Small intestine (tissue), 7 donors: ENCODE results near the gene NDST3. TPM values are rescaled to one million over a fixed set of nuclear protein-coding genes. Genes with fewer than 3 reads are reported as not detected.
"Not testable (repeated sequence)": the region's sequence is repeated elsewhere in the genome, so short reads cannot be mapped to it uniquely, and the experiment has no call there.

Experiments
- DNase-seq, 2 donors: peaks; one replicate each; pipeline versions ENCODE4 v3.0.0 to v3.0.0-alpha.2; 2013
- FAIRE-seq: peaks from 2 replicates; lab custom pipeline; 2012; peaks lifted over from hg19 to GRCh38; lab: Jason Lieb, UNC
- H3K27ac ChIP-seq, 3 donors: one replicate each; pipeline ENCODE4 v1.5.1; 2013; ENCODE audit warnings: low read length in 2 of 3, mild to moderate bottlenecking in 2 of 3, control low read depth in 1 of 3, inconsistent platforms in 1 of 3, low read depth in 1 of 3, moderate library complexity in 1 of 3
- H3K27me3 ChIP-seq, 3 donors: one replicate each; pipeline ENCODE4 v1.6.1; 2013; ENCODE audit warnings: low read length in 3 of 3, inconsistent platforms in 1 of 3; ENCODE audit not compliant: control insufficient read depth in 3 of 3, insufficient read depth in 3 of 3
- H3K36me3 ChIP-seq, 3 donors: one replicate each; pipeline ENCODE4 v1.6.1; 2013; ENCODE audit warnings: low read length in 3 of 3, inconsistent platforms in 1 of 3, low read depth in 1 of 3, mild to moderate bottlenecking in 1 of 3, moderate library complexity in 1 of 3; ENCODE audit not compliant: control insufficient read depth in 3 of 3, insufficient read depth in 2 of 3
- H3K4me1 ChIP-seq, 3 donors: one replicate each; pipeline ENCODE4 v1.6.1; 2013; ENCODE audit warnings: low read length in 2 of 3, inconsistent platforms in 1 of 3, low read depth in 1 of 3, mild to moderate bottlenecking in 1 of 3, moderate library complexity in 1 of 3; ENCODE audit not compliant: control insufficient read depth in 3 of 3, insufficient read depth in 2 of 3
- H3K4me3 ChIP-seq, 3 donors: one replicate each; pipeline ENCODE4 v1.5.1; 2013; ENCODE audit warnings: low read length in 3 of 3, control low read depth in 1 of 3, inconsistent platforms in 1 of 3, low read depth in 1 of 3, mild to moderate bottlenecking in 1 of 3, moderate library complexity in 1 of 3
- H3K9me3 ChIP-seq, 2 donors: one replicate each; pipeline ENCODE4 v1.6.1; 2013; ENCODE audit warnings: low read depth in 1 of 2, low read length in 1 of 2; ENCODE audit not compliant: control insufficient read depth in 2 of 2, insufficient read depth in 1 of 2
- WGBS, 3 donors: extraction: QIAGEN DNeasy Blood & Tissue Kit; methylation state at CpG; one replicate each; pipeline ENCODE4 v1.1.7; 2013; 5-methylcytosine and 5-hydroxymethylcytosine counted together
- polyA plus RNA-seq, 4 donors: library from polyadenylated mRNA; stranded (reverse) in 3 of 4; unstranded in 1 of 4; fragments of 200-250 nt in 3 of 4; fragments of 120-200 nt in 1 of 4; gene quantifications; one replicate each; pipeline versions ENCODE4 v1.2.1 to v1.2.3, GENCODE V29; 2013
- donor health status: healthy with polysubstance abuse.
- donor health status: control.
- donor health status: control.
- donor health status: Bipolar disorder and iron deficiency.
- donor health status: healthy.

The NDST3 gene
- polyA plus RNA-seq, 4 donors: 0.07 to 0.77 TPM; not detected in 2

DNA sequence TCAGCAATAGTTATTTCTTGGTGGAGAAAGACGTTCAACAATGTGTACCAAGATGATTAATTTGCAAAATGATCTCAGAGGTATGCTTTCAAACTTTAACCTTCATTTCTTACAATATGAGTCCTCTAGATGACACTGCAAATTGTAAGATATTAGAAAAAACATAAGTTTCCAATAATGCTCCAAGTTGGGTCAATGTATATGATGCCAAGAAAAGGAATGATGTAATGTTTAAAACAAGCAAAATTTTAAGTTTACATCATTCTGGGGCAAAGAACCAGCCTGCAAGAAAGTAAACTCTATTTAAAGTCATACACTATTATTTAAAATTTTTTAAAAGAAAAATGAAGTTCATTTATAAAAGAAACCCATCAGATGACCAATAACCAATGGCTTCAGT is 262.4 kb downstream of the NDST3 start:
- 47 to 63% (median 52%) methylated on average over 1 of the region's 1 CpG for WGBS, 3 donors
- DNase-seq (no peak), FAIRE-seq (no peak)
- no peaks in the 10 kb centered on the region for H3K4me1 ChIP-seq
- H3K27me3 ChIP-seq: no peaks in the 10 kb centered on the region
- no peak overlapping the region for H3K27ac ChIP-seq
- no peak overlapping the region for H3K4me3 ChIP-seq
- H3K9me3 ChIP-seq: no peaks in the 10 kb centered on the region
- H3K36me3 ChIP-seq: no peaks in the 10 kb centered on the region

DNA sequence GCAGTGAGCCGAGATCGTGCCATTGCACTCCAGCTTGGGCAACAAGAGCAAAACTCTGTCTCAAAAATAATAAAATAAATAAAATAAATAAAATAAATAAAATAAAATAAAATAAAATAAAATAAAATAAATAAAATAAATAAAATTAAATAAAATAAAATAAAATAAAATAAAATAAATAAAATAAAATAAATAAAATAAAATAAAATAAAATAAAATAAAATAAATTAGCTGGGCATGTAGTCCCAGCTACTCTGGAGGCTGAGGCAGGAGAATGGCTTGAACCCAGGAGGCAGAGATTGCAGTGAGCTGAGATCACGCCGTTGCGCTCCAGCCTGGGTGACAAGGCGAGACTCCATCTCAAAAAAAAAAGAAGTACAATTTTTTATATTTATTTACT is 265.3 kb downstream of the NDST3 start:
- not testable (repeated sequence) for DNase-seq, H3K27me3 ChIP-seq, H3K4me3 ChIP-seq, H3K4me1 ChIP-seq, H3K9me3 ChIP-seq, H3K36me3 ChIP-seq, H3K27ac ChIP-seq, FAIRE-seq
- 96 to 97% (median 96%) methylated on average over 6 of the region's 6 CpGs for WGBS, 3 donors

GRCh38 chr4:118307643-118308042 is 273.4 kb downstream of the NDST3 start:
- no peak overlapping the region for H3K4me3 ChIP-seq
- WGBS, 3 donors: 43 to 66% (median 53%) methylated on average over 2 of the region's 2 CpGs
- H3K27ac ChIP-seq: no peak overlapping the region
- H3K27me3 ChIP-seq: no peaks in the 10 kb centered on the region
- H3K4me1 ChIP-seq: no peaks in the 10 kb centered on the region
- H3K36me3 ChIP-seq: no peaks in the 10 kb centered on the region
- no peak for FAIRE-seq
- H3K9me3 ChIP-seq: no peaks in the 10 kb centered on the region
- no peak for DNase-seq
